Lung (tissue), 12 donors: ENCODE results near the gene LGR6. TPM values are rescaled to one million over a fixed set of nuclear protein-coding genes. Genes with fewer than 3 reads are reported as not detected.
"Not testable (repeated sequence)": the region's sequence is repeated elsewhere in the genome, so short reads cannot be mapped to it uniquely, and the experiment has no call there.

Experiments
- ATAC-seq: fragments of 200-7000 bp; cut with Tn5 transposase; one replicate; pipeline ENCODE4 v1.9.1; 2020; ENCODE audit warnings: moderate number of reproducible peaks; ENCODE audit not compliant: insufficient read depth, low FRiP score
- DNase-seq, 3 donors: peaks; one replicate each; pipeline ENCODE4 v3.0.0-alpha.2; 2013 to 2017
- H3K27ac ChIP-seq, 2 donors: one replicate each; pipeline ENCODE4 v1.5.1; 2013; ENCODE audit warnings: mild to moderate bottlenecking in 2 of 2, moderate library complexity in 2 of 2, control low read depth in 1 of 2, inconsistent platforms in 1 of 2, low read depth in 1 of 2, low read length in 1 of 2
- H3K27me3 ChIP-seq, 3 donors: one replicate each; pipeline ENCODE4 v1.5.1; 2013; ENCODE audit warnings: low read length in 2 of 3; ENCODE audit not compliant: control insufficient read depth in 3 of 3, insufficient read depth in 3 of 3
- H3K36me3 ChIP-seq, 4 donors: one replicate each; pipeline ENCODE4 v1.5.1; 2013; ENCODE audit warnings: low read length in 4 of 4, mild to moderate bottlenecking in 1 of 4, moderate library complexity in 1 of 4; ENCODE audit not compliant: control insufficient read depth in 4 of 4, insufficient read depth in 4 of 4
- H3K4me1 ChIP-seq, 5 donors: one replicate each; pipeline ENCODE4 v1.5.1; 2013; ENCODE audit warnings: low read length in 5 of 5, mild to moderate bottlenecking in 2 of 5, moderate library complexity in 1 of 5; ENCODE audit not compliant: control insufficient read depth in 5 of 5, insufficient read depth in 5 of 5
- H3K4me3 ChIP-seq: one replicate; pipeline ENCODE4 v1.5.1; 2013; ENCODE audit warnings: mild to moderate bottlenecking, control low read depth, moderate library complexity
- H3K9ac ChIP-seq, 2 donors: one replicate each; pipeline ENCODE4 v1.5.1; 2013; ENCODE audit warnings: low read length in 2 of 2, control low read depth in 1 of 2; ENCODE audit not compliant: insufficient read depth in 1 of 2
- H3K9me3 ChIP-seq, 4 donors: one replicate each; pipeline ENCODE4 v1.5.1; 2013; ENCODE audit warnings: low read length in 3 of 4, mild to moderate bottlenecking in 1 of 4, moderate library complexity in 1 of 4; ENCODE audit not compliant: control insufficient read depth in 4 of 4, insufficient read depth in 3 of 4
- WGBS, 2 donors: extraction: QIAGEN DNeasy Blood & Tissue Kit; methylation state at CpG; one replicate each; pipeline ENCODE4 v1.1.7; 2013; 5-methylcytosine and 5-hydroxymethylcytosine counted together
- polyA plus RNA-seq, 2 donors: library from polyadenylated mRNA; stranded (reverse); fragments of 200-250 nt; gene quantifications; one replicate each; pipeline ENCODE4 v1.2.1, GENCODE V29; 2013
- total RNA-seq, 2 donors: library from RNA; depleted of rRNA in 1 of 2; stranded (reverse); fragments of >200 nt in 1 of 2; gene quantifications; one replicate each; pipeline ENCODE4 v1.2.1, GENCODE V29; 2014 to 2021
- TF ChIP-seq, protein P1 (sequence below): IDR thresholded peaks from 2 replicates; pipeline ENCODE4 v1.5.1; 2012; ENCODE audit warnings: mild to moderate bottlenecking; ENCODE audit errors: control extremely low read depth, extremely low read depth
- donor health status: control.
- donor health status: control.
- donor health status: Bipolar disorder and iron deficiency.
- donor health status: healthy.
- donor health status: DM: yes; HTN: yes; CAD: no.

Gene LGR6
- total and polyA plus RNA-seq, 4 donors = 0.57 to 4.1 (median 1.3) TPM

DNA sequence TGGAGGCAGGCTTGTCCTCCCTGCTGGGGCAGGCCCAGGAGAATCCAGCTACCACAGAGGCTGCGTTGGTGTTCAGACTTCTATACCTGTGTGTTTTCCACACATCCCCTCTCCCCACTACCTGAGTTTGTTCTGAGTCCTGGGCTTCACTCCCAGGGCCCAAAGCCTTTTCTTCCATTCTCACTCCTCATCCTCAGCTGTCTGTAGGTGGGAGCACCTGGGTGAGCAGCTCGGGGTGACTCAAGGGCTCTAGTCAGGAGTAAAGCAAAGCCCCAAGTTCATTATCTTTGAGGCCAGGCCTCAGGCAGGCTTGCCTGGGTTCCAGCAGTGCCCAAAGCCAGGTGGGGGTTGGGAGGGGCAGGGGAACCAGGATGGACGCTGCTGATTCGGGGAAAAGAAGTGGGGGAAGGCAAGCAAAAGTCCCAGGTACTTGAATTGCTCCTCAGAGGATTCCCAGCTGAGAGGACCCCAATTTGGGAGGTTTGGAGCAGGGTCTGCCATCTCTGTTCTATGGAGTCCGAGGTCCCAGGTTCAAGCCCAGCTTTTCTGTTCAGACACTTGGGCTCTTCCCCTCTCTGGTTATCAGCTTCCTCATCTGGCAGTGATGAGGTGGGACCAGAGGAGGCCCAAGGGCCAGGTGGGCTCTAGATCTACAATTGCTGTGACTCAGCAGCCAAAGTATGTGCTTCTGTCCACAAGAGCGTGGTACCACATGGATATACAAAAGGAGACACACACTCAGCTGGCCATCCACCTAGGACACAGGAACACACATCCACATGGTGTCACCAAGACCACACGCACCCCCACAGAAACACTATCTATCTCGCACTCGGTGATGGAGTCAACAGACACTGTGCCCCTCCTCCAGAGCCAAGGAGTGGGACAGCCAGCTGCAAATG is 27.4 kb upstream of the LGR6 start:
- WGBS, 2 donors = 92 to 93% methylated on average over 9 of the region's 9 CpGs
- Histone ChIP-seq H3K4me3 (no peak overlapping the region), H3K36me3 (no peaks in the 10 kb centered on the region), H3K9ac (peak overlapping the region in 1 of 2 donors; percentile 38), H3K27me3 (no peaks in the 10 kb centered on the region), H3K9me3 (no peaks in the 10 kb centered on the region), H3K4me1 (peaks cover 0 to 30% (median 3%) of the 10 kb centered on the region in 5 donors), H3K27ac (no peak overlapping the region)
- ATAC-seq (no peak), DNase-seq (no peak)
- TF ChIP-seq, protein P1, sequence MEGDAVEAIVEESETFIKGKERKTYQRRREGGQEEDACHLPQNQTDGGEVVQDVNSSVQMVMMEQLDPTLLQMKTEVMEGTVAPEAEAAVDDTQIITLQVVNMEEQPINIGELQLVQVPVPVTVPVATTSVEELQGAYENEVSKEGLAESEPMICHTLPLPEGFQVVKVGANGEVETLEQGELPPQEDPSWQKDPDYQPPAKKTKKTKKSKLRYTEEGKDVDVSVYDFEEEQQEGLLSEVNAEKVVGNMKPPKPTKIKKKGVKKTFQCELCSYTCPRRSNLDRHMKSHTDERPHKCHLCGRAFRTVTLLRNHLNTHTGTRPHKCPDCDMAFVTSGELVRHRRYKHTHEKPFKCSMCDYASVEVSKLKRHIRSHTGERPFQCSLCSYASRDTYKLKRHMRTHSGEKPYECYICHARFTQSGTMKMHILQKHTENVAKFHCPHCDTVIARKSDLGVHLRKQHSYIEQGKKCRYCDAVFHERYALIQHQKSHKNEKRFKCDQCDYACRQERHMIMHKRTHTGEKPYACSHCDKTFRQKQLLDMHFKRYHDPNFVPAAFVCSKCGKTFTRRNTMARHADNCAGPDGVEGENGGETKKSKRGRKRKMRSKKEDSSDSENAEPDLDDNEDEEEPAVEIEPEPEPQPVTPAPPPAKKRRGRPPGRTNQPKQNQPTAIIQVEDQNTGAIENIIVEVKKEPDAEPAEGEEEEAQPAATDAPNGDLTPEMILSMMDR = no peak

DNA sequence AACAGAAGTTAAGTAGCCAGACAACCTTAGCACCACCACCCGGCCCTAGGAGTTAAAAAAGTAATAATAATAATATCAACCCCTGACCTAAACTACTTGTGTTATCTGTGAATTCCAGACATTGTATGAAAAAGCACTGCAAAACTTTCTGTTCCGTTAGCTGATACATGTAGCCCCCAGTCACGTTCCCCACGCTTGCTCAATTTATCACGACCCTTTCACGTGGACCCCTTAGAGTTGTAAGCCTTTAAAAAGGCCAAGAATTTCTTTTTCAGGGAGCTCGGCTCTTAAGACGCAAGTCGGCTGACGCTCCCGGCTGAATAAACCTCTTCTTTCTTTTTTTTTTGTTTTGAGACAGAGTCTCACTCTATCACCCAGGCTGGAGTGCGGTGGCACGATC is 26.5 kb upstream of the LGR6 start:
- not testable (repeated sequence) for ATAC-seq, H3K9me3 ChIP-seq, H3K4me3 ChIP-seq, H3K36me3 ChIP-seq, H3K27me3 ChIP-seq, H3K27ac ChIP-seq
- Histone ChIP-seq H3K4me1 (peaks cover 0 to 23% (median 3%) of the 10 kb centered on the region in 5 donors), H3K9ac (peak overlapping the region in 1 of 2 donors; percentile 5)
- WGBS, 2 donors = 65 to 82% methylated on average over 11 to 13 of the region's 13 CpGs
- DNase-seq = peak; percentile 37 to 58 (median 49)

DNA sequence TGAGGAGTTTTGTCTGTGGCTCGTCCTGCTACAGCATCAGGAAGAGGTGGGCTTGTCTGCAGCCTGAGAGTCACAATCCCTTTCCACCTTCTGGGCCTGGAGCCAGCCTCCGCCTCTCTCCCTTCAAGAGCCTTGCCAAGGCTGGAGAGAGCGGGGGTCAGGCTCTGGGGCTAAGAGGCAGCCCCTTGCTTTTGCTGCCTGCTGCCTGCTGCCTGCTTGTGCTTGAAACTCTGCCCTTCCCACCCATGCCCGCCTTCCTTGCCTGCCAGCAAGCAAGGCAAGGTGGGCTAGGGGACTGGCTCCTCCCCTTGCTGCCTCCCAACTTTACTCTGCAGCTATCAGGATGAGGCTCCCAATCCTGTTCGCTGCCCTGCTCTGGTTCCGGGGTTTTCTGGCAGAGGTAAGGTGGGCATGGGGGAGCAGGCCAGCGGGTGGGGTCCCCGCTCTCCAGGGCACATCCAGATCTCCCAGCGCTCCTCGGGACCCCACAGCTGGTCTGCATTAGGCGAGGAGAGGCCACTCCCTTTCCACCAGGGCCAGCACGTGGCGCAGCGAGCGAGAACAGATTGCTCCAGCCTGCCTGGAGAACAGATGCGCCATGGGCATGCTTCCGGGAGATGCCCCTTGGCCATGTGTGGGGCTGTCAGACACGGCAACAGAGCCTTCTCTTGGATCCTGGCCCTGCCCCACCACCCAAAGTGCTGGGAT is 25.7 kb upstream of the LGR6 start:
- H3K4me3 ChIP-seq = no peak overlapping the region
- ATAC-seq (no peak), DNase-seq (peak; percentile 57 to 80 (median 78))
- peaks cover 0 to 15% (median 3%) of the 10 kb centered on the region in 5 donors for H3K4me1 ChIP-seq
- no peak overlapping the region for H3K27ac ChIP-seq
- TF ChIP-seq, protein P1 = no peak
- H3K9me3 ChIP-seq = no peaks in the 10 kb centered on the region
- no peaks in the 10 kb centered on the region for H3K36me3 ChIP-seq
- WGBS, 2 donors = 60 to 71% methylated on average over 18 of the region's 18 CpGs
- H3K9ac ChIP-seq = no peak overlapping the region
- no peaks in the 10 kb centered on the region for H3K27me3 ChIP-seq

- H3K4me1 ChIP-seq = peaks cover 0 to 10% (median 3%) of the 10 kb centered on the region in 5 donors
- H3K9me3 ChIP-seq = no peaks in the 10 kb centered on the region
- H3K36me3 ChIP-seq = no peaks in the 10 kb centered on the region
- DNase-seq (no peak), ATAC-seq (no peak)
- no peaks in the 10 kb centered on the region for H3K27me3 ChIP-seq
- WGBS, 2 donors = 95 to 97% methylated on average over 7 of the region's 7 CpGs
- TF ChIP-seq, protein P1 = no peak
- H3K4me3 ChIP-seq = no peak overlapping the region
- no peak overlapping the region for H3K9ac ChIP-seq
- H3K27ac ChIP-seq = no peak overlapping the region
These were observed 24.7 kb upstream of the LGR6 start for GRCh38 chr1:202168861-202169260.
